Neuronal stem cell (in vitro differentiated cells): ENCODE data around the gene TMEM86A.

Source experiments
- DNase-seq: peaks from one replicate; pipeline ENCODE4 v3.0.0-alpha.2; 2013; ENCODE audit warnings: low spot score
- H2AFZ ChIP-seq: one replicate; pipeline ENCODE4 v1.6.1; 2013; ENCODE audit warnings: mild to moderate bottlenecking, low read length, inconsistent platforms
- H2AK5ac ChIP-seq: 2 replicates; pipeline ENCODE4 v1.6.1; 2013; ENCODE audit warnings: low read depth, mild to moderate bottlenecking, inconsistent platforms, low read length, moderate library complexity, mixed read lengths
- H2BK120ac ChIP-seq: 2 replicates; pipeline ENCODE4 v1.6.1; 2013; ENCODE audit warnings: low read depth, mild to moderate bottlenecking, inconsistent platforms, low read length, moderate library complexity, mixed read lengths
- H2BK12ac ChIP-seq: one replicate; pipeline ENCODE4 v1.6.1; 2013; ENCODE audit warnings: low read length, inconsistent platforms
- H2BK15ac ChIP-seq: 2 replicates; pipeline ENCODE4 v1.6.1; 2013; ENCODE audit warnings: mild to moderate bottlenecking, low read length, inconsistent platforms, mixed read lengths
- H2BK5ac ChIP-seq: one replicate; pipeline ENCODE4 v1.6.1; 2013; ENCODE audit warnings: inconsistent platforms, mild to moderate bottlenecking, low read length, moderate library complexity
- H3K14ac ChIP-seq: one replicate; pipeline ENCODE4 v1.6.1; 2013; ENCODE audit warnings: low read length, inconsistent platforms
- H3K18ac ChIP-seq: 2 replicates; pipeline ENCODE4 v1.6.1; 2013; ENCODE audit warnings: low read length, inconsistent platforms
- H3K23ac ChIP-seq: 2 replicates; pipeline ENCODE4 v1.6.1; 2013; ENCODE audit warnings: low read depth, mild to moderate bottlenecking, mixed read lengths, low read length, inconsistent platforms; ENCODE audit not compliant: poor library complexity
- H3K27ac ChIP-seq: replicated peaks from 3 replicates; pipeline ENCODE4 v1.5.1; 2013; ENCODE audit warnings: low read length, inconsistent platforms
- H3K27me3 ChIP-seq, 3 experiments: 2 replicates each; pipeline ENCODE4 v1.6.1; 2013; ENCODE audit warnings: low read length in 3 of 3, mild to moderate bottlenecking in 2 of 3, inconsistent platforms in 1 of 3, low read depth in 1 of 3, mixed read lengths in 1 of 3, moderate library complexity in 1 of 3; ENCODE audit not compliant: control insufficient read depth in 3 of 3, insufficient read depth in 3 of 3
- H3K36me3 ChIP-seq, 2 donors: replicated peaks in 1 of 2; 2 replicates each; pipeline ENCODE4 v1.6.1; 2013; ENCODE audit warnings: low read length in 2 of 2; ENCODE audit not compliant: control insufficient read depth in 2 of 2, insufficient read depth in 2 of 2
- H3K4ac ChIP-seq: 2 replicates; pipeline ENCODE4 v1.6.1; 2013; ENCODE audit warnings: inconsistent platforms, mild to moderate bottlenecking, low read length, moderate library complexity
- H3K4me1 ChIP-seq, 2 donors: 1 replicate in 1 of 2; 2 replicates in 1 of 2; pipeline ENCODE4 v1.6.1; 2013; ENCODE audit warnings: low read length in 2 of 2, low read depth in 1 of 2; ENCODE audit not compliant: control insufficient read depth in 2 of 2, insufficient read depth in 1 of 2
- H3K4me2 ChIP-seq: one replicate; pipeline ENCODE4 v1.6.1; 2013; ENCODE audit warnings: mild to moderate bottlenecking, low read length, inconsistent platforms; ENCODE audit not compliant: insufficient read depth, poor library complexity, severe bottlenecking
- H3K4me3 ChIP-seq, 2 donors: 2 replicates each; pipeline ENCODE4 v1.5.1; 2013; ENCODE audit warnings: low read length in 2 of 2, mild to moderate bottlenecking in 2 of 2, inconsistent platforms in 1 of 2, moderate library complexity in 1 of 2
- H3K79me1 ChIP-seq: one replicate; pipeline ENCODE4 v1.6.1; 2013; ENCODE audit warnings: low read depth, mild to moderate bottlenecking, inconsistent platforms, low read length, moderate library complexity
- H3K9ac ChIP-seq: one replicate; pipeline ENCODE4 v1.6.1; 2013; ENCODE audit warnings: mild to moderate bottlenecking, low read depth, low read length, inconsistent platforms; ENCODE audit not compliant: poor library complexity
- H3K9me3 ChIP-seq, 2 donors: replicated peaks in 1 of 2; 2 replicates each; pipeline versions ENCODE3 to v1.6.1; 2013; ENCODE audit warnings: low read length in 2 of 2, mild to moderate bottlenecking in 2 of 2, inconsistent platforms in 1 of 2, low read depth in 1 of 2, mixed read lengths in 1 of 2, moderate library complexity in 1 of 2; ENCODE audit not compliant: control insufficient read depth in 2 of 2, insufficient read depth in 1 of 2
- H4K8ac ChIP-seq: one replicate; pipeline ENCODE4 v1.6.1; 2013; ENCODE audit warnings: low read depth, mild to moderate bottlenecking, inconsistent platforms, low read length, moderate library complexity
- H4K91ac ChIP-seq: one replicate; pipeline ENCODE4 v1.6.1; 2013; ENCODE audit warnings: low read length, low read depth, mild to moderate bottlenecking, inconsistent platforms; ENCODE audit not compliant: poor library complexity
- WGBS, 2 donors: extraction: QIAGEN DNeasy Blood & Tissue Kit; methylation state at CpG; one replicate each; pipeline ENCODE4 v1.1.7; 2013; ENCODE audit warnings: missing lambda C conversion rate in 2 of 2, mixed read lengths in 1 of 2; ENCODE audit not compliant: insufficient read length in 2 of 2, insufficient replicate concordance in 1 of 2; ENCODE audit errors: extremely low coverage in 2 of 2; 5-methylcytosine and 5-hydroxymethylcytosine counted together

The TMEM86A gene

DNA sequence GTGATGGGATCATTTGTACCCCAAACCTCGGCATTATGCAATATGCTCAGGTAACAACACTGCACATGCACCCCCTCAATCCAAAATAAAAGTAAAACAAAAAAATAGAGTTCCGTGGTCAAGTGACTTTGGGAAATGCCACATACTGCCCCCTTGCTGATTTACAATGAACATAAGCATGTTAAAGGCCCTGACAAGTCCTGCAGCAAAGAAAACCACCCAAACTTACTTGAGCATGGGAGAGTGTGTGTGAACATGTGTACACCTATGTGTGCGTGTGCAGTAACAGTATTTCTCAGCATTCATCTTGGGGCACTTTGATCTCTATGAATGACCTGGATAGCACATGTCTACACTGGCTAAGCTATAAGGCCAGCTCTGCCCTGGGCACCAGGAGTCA lies 43.2 kb downstream of the TMEM86A start:
- no peak overlapping the region for H2AK5ac ChIP-seq
- H2BK5ac ChIP-seq = no peak overlapping the region
- no CpG with 5 or more reads among the region's 3 CpGs for WGBS, 2 donors
- no peak overlapping the region for H3K4me3 ChIP-seq
- H3K79me1 ChIP-seq = no peaks in the 10 kb centered on the region
- H3K14ac ChIP-seq = no peak overlapping the region
- no peak overlapping the region for H2BK12ac ChIP-seq
- no peak overlapping the region for H2BK120ac ChIP-seq
- H4K8ac ChIP-seq = no peak overlapping the region
- no peak overlapping the region for H2BK15ac ChIP-seq
- no peak overlapping the region for H3K9ac ChIP-seq
- H3K27me3 ChIP-seq = peaks cover 0 to 26% (median 0%) of the 10 kb centered on the region in 3 experiments
- H3K36me3 ChIP-seq = no peaks in the 10 kb centered on the region
- no peak overlapping the region for H3K4ac ChIP-seq
- DNase-seq = no peak
- no peak overlapping the region for H3K18ac ChIP-seq
- no peak overlapping the region for H3K4me2 ChIP-seq
- no peaks in the 10 kb centered on the region for H3K4me1 ChIP-seq
- no peak overlapping the region for H3K23ac ChIP-seq
- no peaks in the 10 kb centered on the region for H3K9me3 ChIP-seq
- H2AFZ ChIP-seq = no peak overlapping the region
- no peak overlapping the region for H3K27ac ChIP-seq
- no peak overlapping the region for H4K91ac ChIP-seq

DNA sequence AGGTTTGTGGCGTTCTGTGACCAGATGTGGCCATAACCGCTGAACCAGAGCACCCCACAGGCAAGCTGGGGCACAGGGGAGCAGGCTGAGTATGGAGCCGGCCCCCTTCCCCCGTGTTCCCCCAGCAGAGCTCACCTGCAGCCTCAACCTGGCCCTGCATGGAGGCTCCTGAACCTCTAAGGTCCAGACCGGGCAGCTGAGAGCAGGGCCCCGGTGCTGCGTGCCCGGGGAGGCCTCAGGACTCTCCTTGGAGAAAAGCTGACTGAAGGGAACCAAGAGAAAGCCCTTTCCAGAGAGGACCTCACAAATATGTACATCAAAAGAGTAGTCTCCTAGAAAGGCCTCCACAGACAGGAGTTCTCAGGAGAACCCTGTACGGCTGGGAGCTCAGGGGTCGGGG lies 44.8 kb downstream of the TMEM86A start:
- H3K4ac ChIP-seq = no peak overlapping the region
- peaks cover 0 to 27% (median 0%) of the 10 kb centered on the region in 3 experiments for H3K27me3 ChIP-seq
- H3K36me3 ChIP-seq = no peaks in the 10 kb centered on the region
- no peaks in the 10 kb centered on the region for H3K4me1 ChIP-seq
- H2BK12ac ChIP-seq = no peak overlapping the region
- no peak overlapping the region for H3K27ac ChIP-seq
- H3K4me3 ChIP-seq = no peak overlapping the region
- H2BK5ac ChIP-seq = no peak overlapping the region
- no peak overlapping the region for H3K23ac ChIP-seq
- H2BK120ac ChIP-seq = no peak overlapping the region
- no peak overlapping the region for H3K18ac ChIP-seq
- DNase-seq = no peak
- H3K9ac ChIP-seq = no peak overlapping the region
- H4K91ac ChIP-seq = no peak overlapping the region
- WGBS, 2 donors = no CpG with 5 or more reads among the region's 10 CpGs
- H3K79me1 ChIP-seq = no peaks in the 10 kb centered on the region
- H2AK5ac ChIP-seq = no peak overlapping the region
- no peak overlapping the region for H3K4me2 ChIP-seq
- no peak overlapping the region for H2BK15ac ChIP-seq
- H3K14ac ChIP-seq = no peak overlapping the region
- no peak overlapping the region for H2AFZ ChIP-seq
- H3K9me3 ChIP-seq = no peaks in the 10 kb centered on the region
- no peak overlapping the region for H4K8ac ChIP-seq

DNA sequence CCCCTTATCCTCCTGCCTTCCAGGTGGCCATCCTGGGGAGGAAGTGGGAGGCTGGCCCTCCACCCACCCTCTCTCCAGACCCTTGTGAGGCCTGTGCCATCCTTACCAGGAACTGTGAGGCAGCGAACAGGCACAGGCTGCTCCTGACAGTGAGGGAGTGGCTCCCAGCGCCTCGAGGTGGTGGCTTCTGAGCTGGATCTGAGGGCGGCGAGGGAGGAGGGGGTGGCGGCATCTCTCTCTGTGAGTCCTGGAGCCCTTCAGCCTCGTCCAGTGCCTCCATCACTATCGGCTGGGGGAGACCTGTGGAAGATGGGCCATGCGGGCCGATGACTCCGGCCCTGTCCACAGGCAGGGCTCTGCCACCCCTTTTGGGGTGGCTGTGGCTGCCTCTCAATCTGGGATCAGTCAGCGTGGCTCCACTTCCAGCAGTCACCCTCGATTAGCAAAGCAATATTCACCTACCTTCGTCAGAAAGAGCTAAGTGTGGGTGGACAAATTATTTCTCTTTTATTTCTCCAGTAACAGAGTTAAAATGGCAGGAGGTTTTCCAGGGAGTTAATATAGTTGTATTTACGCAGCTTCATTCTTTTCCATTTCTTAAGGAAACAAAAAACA lies 45.4 kb downstream of the TMEM86A start:
- H3K36me3 ChIP-seq = no peaks in the 10 kb centered on the region
- H3K4me3 ChIP-seq = no peak overlapping the region
- no peaks in the 10 kb centered on the region for H3K9me3 ChIP-seq
- H2BK15ac ChIP-seq = no peak overlapping the region
- H2BK120ac ChIP-seq = no peak overlapping the region
- peaks cover 0 to 2% of the 10 kb centered on the region in 2 donors for H3K4me1 ChIP-seq
- no peak overlapping the region for H2BK5ac ChIP-seq
- no CpG with 5 or more reads among the region's 15 CpGs for WGBS, 2 donors
- no peak overlapping the region for H2AK5ac ChIP-seq
- H3K27ac ChIP-seq = no peak overlapping the region
- no peak overlapping the region for H3K4ac ChIP-seq
- H2BK12ac ChIP-seq = no peak overlapping the region
- H4K91ac ChIP-seq = no peak overlapping the region
- H3K9ac ChIP-seq = no peak overlapping the region
- no peak overlapping the region for H3K18ac ChIP-seq
- H3K79me1 ChIP-seq = no peaks in the 10 kb centered on the region
- H3K27me3 ChIP-seq = peaks cover 0 to 27% (median 0%) of the 10 kb centered on the region in 3 experiments
- peak overlapping the region; percentile 63 for H3K14ac ChIP-seq
- no peak overlapping the region for H3K23ac ChIP-seq
- H3K4me2 ChIP-seq = no peak overlapping the region
- H2AFZ ChIP-seq = no peak overlapping the region
- no peak for DNase-seq
- H4K8ac ChIP-seq = no peak overlapping the region

DNA sequence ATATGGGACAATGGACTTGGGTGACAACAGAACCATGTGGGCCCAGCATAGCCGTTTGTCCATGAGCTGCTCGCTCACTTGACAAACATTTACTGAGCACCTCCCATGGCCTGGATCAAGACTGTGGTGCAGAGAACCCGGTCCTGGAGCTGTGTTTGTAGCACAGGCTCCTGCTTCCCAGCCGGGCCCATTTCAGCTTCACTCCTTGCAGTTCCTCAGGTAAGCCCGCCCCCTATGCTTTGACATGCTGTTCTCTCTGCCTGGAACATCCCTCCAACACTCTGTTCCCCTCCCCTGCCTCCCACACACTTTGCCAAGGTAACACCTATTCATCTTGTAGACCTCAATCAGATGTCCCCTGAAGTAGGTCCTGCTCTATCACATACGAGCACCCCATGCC lies 46.7 kb downstream of the TMEM86A start:
- H3K4me1 ChIP-seq = peaks cover 0 to 2% of the 10 kb centered on the region in 2 donors

More for the DNA sequence above, 46.7 kb downstream of the TMEM86A start:
- Histone ChIP-seq H3K79me1 (no peaks in the 10 kb centered on the region), H2BK15ac (no peak overlapping the region), H2BK12ac (no peak overlapping the region), H3K23ac (no peak overlapping the region), H2AFZ (no peak overlapping the region), H3K9ac (peak overlapping the region; percentile 34), H4K8ac (no peak overlapping the region), H3K9me3 (no peaks in the 10 kb centered on the region), H3K27ac (no peak overlapping the region), H3K27me3 (peaks cover 0 to 31% (median 0%) of the 10 kb centered on the region in 3 experiments), H4K91ac (no peak overlapping the region), H3K36me3 (no peaks in the 10 kb centered on the region), H2BK5ac (no peak overlapping the region), H3K4me3 (no peak overlapping the region), H3K4me2 (no peak overlapping the region), H2AK5ac (no peak overlapping the region), H3K4ac (no peak overlapping the region), H2BK120ac (no peak overlapping the region), H3K18ac (no peak overlapping the region), H3K14ac (no peak overlapping the region)
- DNase-seq = no peak
- no CpG with 5 or more reads among the region's 6 CpGs for WGBS, 2 donors
